Prostate gland (tissue), 2 donors: ENCODE results near the gene RIPK1. TPM values are rescaled to one million over a fixed set of nuclear protein-coding genes. Genes with fewer than 3 reads are reported as not detected.
A peak's percentile ranks its signal among the peaks of the same experiment; 100 is the strongest.

Experiments
- DNase-seq: peaks from one replicate; pipeline ENCODE4 v3.0.0-alpha.2; 2019; ENCODE audit warnings: low spot score
- H3K27ac ChIP-seq, 2 donors: fragments of 200-600 bp; sonication (generic); 2 replicates each; pipeline ENCODE4 v1.5.1; 2017 to 2019
- H3K27me3 ChIP-seq: fragments of 200-600 bp; sonication (generic); replicated peaks from 2 replicates; pipeline ENCODE4 v1.5.1; 2019; ENCODE audit not compliant: insufficient read depth
- H3K36me3 ChIP-seq, 2 donors: fragments of 200-600 bp; sonication (generic); 1 replicate in 1 of 2; 2 replicates in 1 of 2; pipeline versions ENCODE4 v1.5.1 to v1.8.1; 2017 to 2019
- H3K4me1 ChIP-seq: fragments of 200-600 bp; sonication (generic); replicated peaks from 2 replicates; pipeline ENCODE4 v1.5.1; 2019
- H3K4me3 ChIP-seq, 2 donors: fragments of 200-600 bp; sonication (generic); 2 replicates each; pipeline ENCODE4 v1.5.1; 2017 to 2019
- H3K9me3 ChIP-seq: fragments of 200-600 bp; sonication (generic); 2 replicates; pipeline ENCODE4 v1.5.1; 2017
- CTCF ChIP-seq, 4 experiments: fragments of 200-600 bp in 2 of 4; fragments of 450-650 bp in 2 of 4; sonication (generic) in 2 of 4; IDR thresholded peaks; 1 replicate in 3 of 4; 2 replicates in 1 of 4; pipeline ENCODE4 v1.5.1; 2016 to 2019; ENCODE audit warnings: antibody characterized with exemption in 4 of 4, mild to moderate bottlenecking in 2 of 4, moderate library complexity in 2 of 4
- POLR2A ChIP-seq: fragments of 450-650 bp; IDR thresholded peaks from one replicate; pipeline ENCODE4 v1.6.1; 2016; ENCODE audit warnings: antibody characterized with exemption, mild to moderate bottlenecking
- POLR2AphosphoS5 ChIP-seq: sonication (generic); formaldehyde crosslinking; IDR thresholded peaks from one replicate; pipeline ENCODE4 v1.6.1; 2017; ENCODE audit warnings: antibody characterized with exemption
- WGBS: methylation state at CpG from one replicate; pipeline ENCODE4 v1.1.5; 2018; 5-methylcytosine and 5-hydroxymethylcytosine counted together
- intact Hi-C: fragments of 100-400 bp; cut with DNase I; formaldehyde crosslinking; loops from one replicate; pipeline ENCODE4 v1.14.2; 2022
- total RNA-seq, 2 donors: library from RNA; depleted of rRNA; stranded (reverse); fragments of >200 nt; gene quantifications; one replicate each; pipeline ENCODE4 v1.1.0, GENCODE V29; 2016

RIPK1 gene
- total RNA-seq, 2 donors from 2014 or later, result 21.3 to 23.0 TPM

- peaks cover 0 to 6% of the 10 kb centered on the region in 2 donors for H3K36me3 ChIP-seq
- no peaks in the 10 kb centered on the region for H3K4me1 ChIP-seq
- no peak overlapping the region for H3K27ac ChIP-seq
- WGBS, result 95% methylated on average over 4 of the region's 4 CpGs
- intact Hi-C loops, result no loop called here
- H3K9me3 ChIP-seq, result no peaks in the 10 kb centered on the region
- no peak for TF ChIP-seq POLR2AphosphoS5
- no peak for TF ChIP-seq CTCF (IDR thresholded peaks at IDR 0.05)
- TF ChIP-seq POLR2A, result no peak
- no peak overlapping the region for H3K4me3 ChIP-seq
- no peak for DNase-seq
- H3K27me3 ChIP-seq, result no peaks in the 10 kb centered on the region
Measured at GRCh38 chr6:3085074-3085473, 16.8 kb downstream of the RIPK1 start.

- H3K27me3 ChIP-seq, result no peaks in the 10 kb centered on the region
- no peak overlapping the region for H3K27ac ChIP-seq
- DNase-seq, result no peak
- no peaks in the 10 kb centered on the region for H3K4me1 ChIP-seq
- WGBS, result 56% methylated on average over 7 of the region's 7 CpGs
- H3K36me3 ChIP-seq, result no peaks in the 10 kb centered on the region
- no peak overlapping the region for H3K4me3 ChIP-seq
- no peaks in the 10 kb centered on the region for H3K9me3 ChIP-seq
- no peak for TF ChIP-seq POLR2AphosphoS5
- TF ChIP-seq CTCF (IDR thresholded peaks at IDR 0.05), result no peak
- no peak for TF ChIP-seq POLR2A
- intact Hi-C loops, result no loop called here
Measured at GRCh38 chr6:3086282-3086946, 18.1 kb downstream of the RIPK1 start.

- H3K27me3 ChIP-seq, result no peaks in the 10 kb centered on the region
- H3K4me1 ChIP-seq, result no peaks in the 10 kb centered on the region
- TF ChIP-seq POLR2AphosphoS5, result no peak
- no peak for TF ChIP-seq CTCF (IDR thresholded peaks at IDR 0.05)
- TF ChIP-seq POLR2A, result no peak
- no peak for DNase-seq
- WGBS, result 56% methylated on average over 4 of the region's 4 CpGs
- no peaks in the 10 kb centered on the region for H3K9me3 ChIP-seq
- H3K27ac ChIP-seq, result peak overlapping the region in 1 of 2 donors; percentile 6
- H3K36me3 ChIP-seq, result no peaks in the 10 kb centered on the region
- intact Hi-C loops, result no loop called here
- H3K4me3 ChIP-seq, result no peak overlapping the region
Measured at GRCh38 chr6:3088446-3088845, 20.2 kb downstream of the RIPK1 start.

GRCh38 chr6:3088968-3089367, 20.7 kb downstream of the RIPK1 start:
- WGBS, result 49% methylated on average over 4 of the region's 4 CpGs
- H3K4me3 ChIP-seq, result no peak overlapping the region
- TF ChIP-seq CTCF (IDR thresholded peaks at IDR 0.05), result no peak
- H3K9me3 ChIP-seq, result no peaks in the 10 kb centered on the region
- intact Hi-C loops, result no loop called here
- no peaks in the 10 kb centered on the region for H3K36me3 ChIP-seq
- H3K27me3 ChIP-seq, result no peaks in the 10 kb centered on the region
- H3K4me1 ChIP-seq, result no peaks in the 10 kb centered on the region
- H3K27ac ChIP-seq, result peak overlapping the region in 1 of 2 donors; percentile 6
- no peak for DNase-seq

GRCh38 chr6:3090013-3090412, 21.7 kb downstream of the RIPK1 start:
- WGBS, result 82% methylated on average over 4 of the region's 4 CpGs
- intact Hi-C loops, result no loop called here
- no peak overlapping the region for H3K4me3 ChIP-seq
- TF ChIP-seq POLR2AphosphoS5, result no peak
- TF ChIP-seq CTCF (IDR thresholded peaks at IDR 0.05), result no peak
- TF ChIP-seq POLR2A, result no peak
- no peaks in the 10 kb centered on the region for H3K4me1 ChIP-seq
- H3K27me3 ChIP-seq, result no peaks in the 10 kb centered on the region
- no peaks in the 10 kb centered on the region for H3K9me3 ChIP-seq
- H3K36me3 ChIP-seq, result no peaks in the 10 kb centered on the region
- no peak for DNase-seq
- no peak overlapping the region for H3K27ac ChIP-seq
